ENCODE results near the gene KCNMB4. TPM values are rescaled to one million over a fixed set of nuclear protein-coding genes. Genes with fewer than 3 reads are reported as not detected.
A peak's percentile ranks its signal among the peaks of the same experiment; 100 is the strongest.

The KCNMB4 gene
- total RNA-seq, 6 experiments from 2014 or later: 0.25 to 1.3 (median 0.57) TPM

DNA sequence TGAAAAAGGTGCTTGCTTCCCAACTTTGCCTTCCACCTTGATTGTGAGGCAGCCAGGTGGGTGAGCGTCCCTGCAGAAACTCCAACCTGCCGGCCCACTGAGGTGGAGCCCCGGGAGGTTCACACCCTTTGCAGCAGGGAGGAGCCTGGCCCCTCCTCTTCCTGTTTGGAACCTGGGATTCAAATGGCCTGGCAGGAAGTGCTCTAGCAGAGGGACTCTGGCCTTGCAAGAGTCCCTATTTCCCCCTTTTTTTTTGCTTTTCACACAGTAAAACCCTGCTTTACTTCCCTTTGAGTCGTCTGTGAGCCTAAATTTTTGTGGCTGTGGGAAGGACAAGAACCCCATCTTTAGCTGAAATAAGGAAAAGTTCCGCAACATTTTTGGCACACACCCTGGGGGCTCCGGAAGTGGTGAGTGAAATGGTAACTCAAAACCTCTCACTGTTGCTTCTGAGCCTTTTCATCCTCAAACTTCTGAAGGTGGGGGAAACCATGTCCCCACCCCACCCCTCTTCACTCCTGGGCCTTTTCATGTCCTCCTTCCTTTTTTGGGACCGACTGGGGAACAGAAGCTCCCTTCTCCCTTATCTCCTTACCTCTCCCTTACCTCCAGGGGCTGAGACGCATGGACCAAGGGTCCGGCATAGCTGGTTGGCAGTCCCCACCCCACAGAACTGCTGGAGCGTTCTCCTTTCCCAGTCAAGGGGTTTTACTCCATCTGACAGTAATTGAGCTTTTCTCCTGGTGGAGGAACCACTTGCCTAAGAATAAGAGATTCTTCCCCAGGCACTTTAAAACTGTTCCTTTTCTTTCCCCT is 102.0 kb downstream of the KCNMB4 start:
- 37% methylated on average over 8 of the region's 10 CpGs for WGBS (ENCODE audit: insufficient coverage, low coverage, low lambda C conversion rate, missing lambda C conversion rate)
- Histone ChIP-seq H3K36me3 (no peaks in the 10 kb centered on the region), H3K27ac (no peak overlapping the region), H3K4me3 (peak overlapping the region in 1 of 3 donors; percentile 2), H3K9me3 (no peaks in the 10 kb centered on the region), H3K4me1 (no peaks in the 10 kb centered on the region), H3K27me3 (no peaks in the 10 kb centered on the region)
- DNase-seq (no peak), ATAC-seq (peak in 1 of 4 donors; percentile 42)
- intact Hi-C loops (cut with DNase I): no loop called here
- TF ChIP-seq, protein P1, sequence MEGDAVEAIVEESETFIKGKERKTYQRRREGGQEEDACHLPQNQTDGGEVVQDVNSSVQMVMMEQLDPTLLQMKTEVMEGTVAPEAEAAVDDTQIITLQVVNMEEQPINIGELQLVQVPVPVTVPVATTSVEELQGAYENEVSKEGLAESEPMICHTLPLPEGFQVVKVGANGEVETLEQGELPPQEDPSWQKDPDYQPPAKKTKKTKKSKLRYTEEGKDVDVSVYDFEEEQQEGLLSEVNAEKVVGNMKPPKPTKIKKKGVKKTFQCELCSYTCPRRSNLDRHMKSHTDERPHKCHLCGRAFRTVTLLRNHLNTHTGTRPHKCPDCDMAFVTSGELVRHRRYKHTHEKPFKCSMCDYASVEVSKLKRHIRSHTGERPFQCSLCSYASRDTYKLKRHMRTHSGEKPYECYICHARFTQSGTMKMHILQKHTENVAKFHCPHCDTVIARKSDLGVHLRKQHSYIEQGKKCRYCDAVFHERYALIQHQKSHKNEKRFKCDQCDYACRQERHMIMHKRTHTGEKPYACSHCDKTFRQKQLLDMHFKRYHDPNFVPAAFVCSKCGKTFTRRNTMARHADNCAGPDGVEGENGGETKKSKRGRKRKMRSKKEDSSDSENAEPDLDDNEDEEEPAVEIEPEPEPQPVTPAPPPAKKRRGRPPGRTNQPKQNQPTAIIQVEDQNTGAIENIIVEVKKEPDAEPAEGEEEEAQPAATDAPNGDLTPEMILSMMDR (IDR thresholded peaks at IDR 0.05): no peak
- no peak for TF ChIP-seq POLR2A (IDR thresholded peaks at IDR 0.05)

DNA sequence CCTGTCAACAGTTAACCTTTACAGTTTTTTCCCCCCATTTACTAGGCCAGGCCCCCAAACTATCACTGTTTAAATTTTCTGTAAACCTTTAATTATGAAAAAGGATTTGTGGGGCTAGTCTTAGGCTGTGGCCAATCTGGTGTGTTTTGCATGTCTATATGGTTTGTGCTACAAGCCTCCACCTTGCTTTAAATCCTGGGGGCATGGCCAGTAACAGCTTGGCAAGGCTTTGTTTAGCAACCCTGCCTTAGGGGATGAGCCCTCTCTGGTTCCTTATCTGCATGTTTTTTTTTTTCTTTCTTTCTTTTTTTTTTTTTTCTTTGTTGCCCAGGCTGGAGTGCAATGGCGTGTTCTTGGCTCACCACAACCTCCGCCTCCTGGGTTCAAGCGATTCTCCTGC is 102.7 kb downstream of the KCNMB4 start:
- ATAC-seq (no peak), DNase-seq (no peak)
- Histone ChIP-seq H3K9me3 (no peaks in the 10 kb centered on the region), H3K27me3 (no peaks in the 10 kb centered on the region), H3K4me1 (no peaks in the 10 kb centered on the region), H3K36me3 (no peaks in the 10 kb centered on the region), H3K4me3 (peak overlapping the region in 1 of 3 donors; percentile 2), H3K27ac (no peak overlapping the region)
- TF ChIP-seq, protein P1 (IDR thresholded peaks at IDR 0.05): no peak
- TF ChIP-seq POLR2A (IDR thresholded peaks at IDR 0.05): no peak
- WGBS (ENCODE audit: insufficient coverage, low coverage, low lambda C conversion rate, missing lambda C conversion rate): 72% methylated on average over 3 of the region's 3 CpGs
- intact Hi-C loops (cut with DNase I): no loop called here

DNA sequence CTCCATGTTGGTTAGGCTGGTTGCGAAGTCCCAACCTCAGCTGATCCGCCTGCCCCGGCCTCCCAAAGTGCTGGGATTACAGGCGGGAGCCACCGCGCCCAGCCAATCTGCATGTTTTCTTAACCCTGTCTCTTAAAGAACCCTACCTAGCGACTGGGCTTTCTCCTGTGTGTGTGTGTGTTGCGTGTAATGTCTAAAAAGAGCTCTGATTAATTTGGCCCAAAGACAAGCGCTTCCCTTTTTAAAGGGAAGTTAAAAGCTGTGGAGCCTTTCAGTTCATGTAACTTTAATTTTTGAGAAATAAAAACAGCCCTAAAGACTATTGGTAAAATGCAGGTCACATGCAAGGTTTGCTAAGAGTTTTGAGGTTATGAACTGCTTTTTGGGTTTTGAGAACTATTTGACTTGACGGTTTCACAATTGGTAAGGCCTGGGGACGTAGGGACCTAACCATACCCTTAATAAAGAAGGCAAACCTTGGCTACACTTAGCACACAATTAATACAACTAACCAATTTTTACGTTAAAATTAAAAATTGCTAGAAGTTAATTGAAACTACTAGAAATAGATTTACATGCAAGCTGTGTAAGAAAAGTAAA is 103.2 kb downstream of the KCNMB4 start:
- TF ChIP-seq, protein P1 (IDR thresholded peaks at IDR 0.05): no peak
- TF ChIP-seq POLR2A (IDR thresholded peaks at IDR 0.05): no peak
- no peak for DNase-seq
- ATAC-seq: peak in 2 of 4 donors; percentile 7 to 38

DNA sequence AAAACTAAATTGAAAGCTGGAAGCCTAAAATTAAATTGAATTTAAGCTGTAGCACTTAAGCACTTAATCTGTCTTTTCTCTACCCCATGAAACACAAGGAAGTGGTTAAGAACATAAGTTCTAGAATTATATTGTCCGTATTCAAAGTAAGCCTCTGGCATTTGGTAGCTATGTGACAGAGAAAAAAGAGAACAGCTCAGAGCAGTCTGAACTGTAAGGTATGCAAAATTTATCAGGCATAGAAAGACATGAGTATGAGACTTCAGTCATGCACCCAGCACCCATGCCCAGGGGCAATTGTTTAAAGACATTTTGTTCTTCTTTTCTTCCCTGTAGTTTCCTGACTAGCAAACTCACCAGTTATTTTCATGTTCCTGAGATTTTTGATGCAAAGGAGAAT is 116.7 kb downstream of the KCNMB4 start:
- 50% methylated on average over 1 of the region's 1 CpG for WGBS (ENCODE audit: insufficient coverage, low coverage, low lambda C conversion rate, missing lambda C conversion rate)
- Histone ChIP-seq H3K27me3 (no peaks in the 10 kb centered on the region), H3K36me3 (no peaks in the 10 kb centered on the region), H3K27ac (no peak overlapping the region), H3K4me1 (no peaks in the 10 kb centered on the region), H3K9me3 (no peaks in the 10 kb centered on the region), H3K4me3 (no peak overlapping the region)
- TF ChIP-seq, protein P1 (IDR thresholded peaks at IDR 0.05): no peak
- TF ChIP-seq POLR2A (IDR thresholded peaks at IDR 0.05): no peak
- no peak for ATAC-seq
- intact Hi-C loops (cut with DNase I): no loop called here
- no peak for DNase-seq

More for the DNA sequence above, 103.2 kb downstream of the KCNMB4 start:
- Histone ChIP-seq H3K27me3 (no peaks in the 10 kb centered on the region), H3K9me3 (no peaks in the 10 kb centered on the region), H3K27ac (no peak overlapping the region), H3K4me1 (no peaks in the 10 kb centered on the region), H3K4me3 (peak overlapping the region in 1 of 3 donors; percentile 2), H3K36me3 (no peaks in the 10 kb centered on the region)
- 80% methylated on average over 12 of the region's 12 CpGs for WGBS (ENCODE audit: insufficient coverage, low coverage, low lambda C conversion rate, missing lambda C conversion rate)
- intact Hi-C loops (cut with DNase I): no loop called here

Small RNAs within 50 kb of the gene (small RNA-seq; reads per million reads assigned to genes)
- gene RNU4-65P: 0 reads per million in 2 experiments

Other genes with a start within 250 kb of the KCNMB4 start
- 10 to 100 TPM; 24.6 to 65.9 (median 35.4) TPM for gene CNOT2, start 122.9 kb upstream of the KCNMB4 start, total RNA-seq

All from right lobe of liver (tissue), 6 donors.